Measurements from ENCODE around the gene CTU2. TPM values are rescaled to one million over a fixed set of nuclear protein-coding genes. Genes with fewer than 3 reads are reported as not detected.

Gene CTU2
- total and polyA plus RNA-seq, 2 of the 4 experiments (the other 2 are of a cell fraction) = 12.9 to 18.4 TPM

GRCh38 chr16:88743693-88744576 is 37.6 kb downstream of the CTU2 start (continued):
- TF ChIP-seq ELK1 (IDR thresholded peaks at IDR 0.05; ENCODE audit: borderline replicate concordance, low read depth, low read length) = no peak
- no peak for TF ChIP-seq USF2 (IDR thresholded peaks at IDR 0.05; ENCODE audit: low read depth, low read length)
- TF ChIP-seq CHD1 (IDR thresholded peaks at IDR 0.05; ENCODE audit: low read depth, low read length) = no peak

Data from IMR-90 (cell line).